ENCODE results near the gene ABHD16A. TPM values are rescaled to one million over a fixed set of nuclear protein-coding genes. Genes with fewer than 3 reads are reported as not detected.

Gene ABHD16A
- polyA plus RNA-seq, 4 donors: 34.6 to 63.8 (median 50.3) TPM

GRCh38 chr6:31728767-31729514, 25.8 kb upstream of the ABHD16A start, which contains the start of gene DDAH2:
DDAH2 (minus strand) TSS chr6:31729299; CDS start chr6:31729161, 138 bp downstream.
- DNase-seq (no peak), FAIRE-seq (no peak)
- peaks cover 3 to 39% (median 6%) of the 10 kb centered on the region in 3 donors for H3K4me1 ChIP-seq (ENCODE audit: control insufficient read depth in 3 of 3, insufficient read depth in 2 of 3, low read depth in 1 of 3, low read length in 2 of 3)

GRCh38 chr6:31727717-31728671, 24.9 kb upstream of the ABHD16A start:
- peak overlapping the region in 1 of 3 donors; percentile 88 for H3K4me3 ChIP-seq (ENCODE audit: low read depth in 1 of 3, low read length in 3 of 3)
- peaks cover 3 to 35% (median 5%) of the 10 kb centered on the region in 3 donors for H3K4me1 ChIP-seq (ENCODE audit: control insufficient read depth in 3 of 3, insufficient read depth in 2 of 3, low read depth in 1 of 3, low read length in 2 of 3)
- no peaks in the 10 kb centered on the region for H3K27me3 ChIP-seq (ENCODE audit: control insufficient read depth in 3 of 3, insufficient read depth in 3 of 3, low read length in 3 of 3)
- 79 to 90% (median 86%) methylated on average over 40 to 41 of the region's 41 CpGs for WGBS, 3 donors
- DNase-seq (no peak), FAIRE-seq (no peak)
- peak overlapping the region in 1 of 3 donors; percentile 67 for H3K27ac ChIP-seq (ENCODE audit: low read depth in 1 of 3, low read length in 2 of 3)
- no peaks in the 10 kb centered on the region for H3K9me3 ChIP-seq (ENCODE audit: control insufficient read depth in 2 of 2, insufficient read depth in 1 of 2, low read depth in 1 of 2, low read length in 1 of 2)
- peaks cover 9 to 69% (median 11%) of the 10 kb centered on the region in 3 donors for H3K36me3 ChIP-seq (ENCODE audit: control insufficient read depth in 3 of 3, insufficient read depth in 2 of 3, low read depth in 1 of 3, low read length in 3 of 3)

More at GRCh38 chr6:31728767-31729514, 25.8 kb upstream of the ABHD16A start, which contains the start of gene DDAH2:
- Histone ChIP-seq H3K27ac (ENCODE audit: low read depth in 1 of 3, low read length in 2 of 3) (peak within 1 kb of the TSS; percentile 92 to 96 (median 93)), H3K9me3 (ENCODE audit: control insufficient read depth in 2 of 2, insufficient read depth in 1 of 2, low read depth in 1 of 2, low read length in 1 of 2) (no peaks in the 10 kb centered on the region), H3K4me3 (ENCODE audit: low read depth in 1 of 3, low read length in 3 of 3) (peak within 1 kb of the TSS; percentile 68 to 88 (median 74)), H3K36me3 (ENCODE audit: control insufficient read depth in 3 of 3, insufficient read depth in 2 of 3, low read depth in 1 of 3, low read length in 3 of 3) (peaks cover 11 to 76% (median 11%) of the 10 kb centered on the region in 3 donors), H3K27me3 (ENCODE audit: control insufficient read depth in 3 of 3, insufficient read depth in 3 of 3, low read length in 3 of 3) (no peaks in the 10 kb centered on the region)
- WGBS, 3 donors: 24 to 31% (median 27%) methylated on average over 35 to 36 of the region's 36 CpGs

- peak in 1 of 2 donors; percentile 17 for DNase-seq
- H3K4me1 ChIP-seq (ENCODE audit: control insufficient read depth in 3 of 3, insufficient read depth in 2 of 3, low read depth in 1 of 3, low read length in 2 of 3): peaks cover 3 to 34% (median 5%) of the 10 kb centered on the region in 3 donors
- H3K4me3 ChIP-seq (ENCODE audit: low read depth in 1 of 3, low read length in 3 of 3): no peak overlapping the region
- peak overlapping the region in 2 of 3 donors; percentile 64 to 72 for H3K27ac ChIP-seq (ENCODE audit: low read depth in 1 of 3, low read length in 2 of 3)
- no peaks in the 10 kb centered on the region for H3K9me3 ChIP-seq (ENCODE audit: control insufficient read depth in 2 of 2, insufficient read depth in 1 of 2, low read depth in 1 of 2, low read length in 1 of 2)
- no peaks in the 10 kb centered on the region for H3K27me3 ChIP-seq (ENCODE audit: control insufficient read depth in 3 of 3, insufficient read depth in 3 of 3, low read length in 3 of 3)
- peaks cover 6 to 62% (median 7%) of the 10 kb centered on the region in 3 donors for H3K36me3 ChIP-seq (ENCODE audit: control insufficient read depth in 3 of 3, insufficient read depth in 2 of 3, low read depth in 1 of 3, low read length in 3 of 3)
- FAIRE-seq: no peak
- 70 to 80% (median 73%) methylated on average over 7 of the region's 7 CpGs for WGBS, 3 donors
Observed at GRCh38 chr6:31727034-31727716, 24.1 kb upstream of the ABHD16A start.

GRCh38 chr6:31725502-31726350, 22.6 kb upstream of the ABHD16A start:
- Histone ChIP-seq H3K4me3 (ENCODE audit: low read depth in 1 of 3, low read length in 3 of 3) (no peak overlapping the region), H3K4me1 (ENCODE audit: control insufficient read depth in 3 of 3, insufficient read depth in 2 of 3, low read depth in 1 of 3, low read length in 2 of 3) (peaks cover 3 to 24% (median 5%) of the 10 kb centered on the region in 3 donors), H3K36me3 (ENCODE audit: control insufficient read depth in 3 of 3, insufficient read depth in 2 of 3, low read depth in 1 of 3, low read length in 3 of 3) (peaks cover 0 to 50% (median 0%) of the 10 kb centered on the region in 3 donors), H3K9me3 (ENCODE audit: control insufficient read depth in 2 of 2, insufficient read depth in 1 of 2, low read depth in 1 of 2, low read length in 1 of 2) (no peaks in the 10 kb centered on the region), H3K27me3 (ENCODE audit: control insufficient read depth in 3 of 3, insufficient read depth in 3 of 3, low read length in 3 of 3) (no peaks in the 10 kb centered on the region), H3K27ac (ENCODE audit: low read depth in 1 of 3, low read length in 2 of 3) (no peak overlapping the region)
- DNase-seq (no peak), FAIRE-seq (no peak)
- 85 to 86% (median 85%) methylated on average over 12 of the region's 12 CpGs for WGBS, 3 donors

GRCh38 chr6:31723980-31724691, 21.0 kb upstream of the ABHD16A start:
- no peak for FAIRE-seq
- 88 to 94% (median 93%) methylated on average over 24 to 25 of the region's 25 CpGs for WGBS, 3 donors

GRCh38 chr6:31723245-31723979, 20.3 kb upstream of the ABHD16A start, which contains the start of gene MPIG6B:
MPIG6B (plus strand) TSS chr6:31723373; CDS start chr6:31723384, 11 bp downstream.
- peaks cover 1 to 18% (median 3%) of the 10 kb centered on the region in 3 donors for H3K4me1 ChIP-seq (ENCODE audit: control insufficient read depth in 3 of 3, insufficient read depth in 2 of 3, low read depth in 1 of 3, low read length in 2 of 3)
- H3K9me3 ChIP-seq (ENCODE audit: control insufficient read depth in 2 of 2, insufficient read depth in 1 of 2, low read depth in 1 of 2, low read length in 1 of 2): no peaks in the 10 kb centered on the region
- H3K27me3 ChIP-seq (ENCODE audit: control insufficient read depth in 3 of 3, insufficient read depth in 3 of 3, low read length in 3 of 3): no peaks in the 10 kb centered on the region
- WGBS, 3 donors: 77 to 91% (median 83%) methylated on average over 45 to 46 of the region's 46 CpGs
- no peak for FAIRE-seq
- H3K27ac ChIP-seq (ENCODE audit: low read depth in 1 of 3, low read length in 2 of 3): no peak within 1 kb of the TSS
- no peak within 1 kb of the TSS for H3K4me3 ChIP-seq (ENCODE audit: low read depth in 1 of 3, low read length in 3 of 3)
- H3K36me3 ChIP-seq (ENCODE audit: control insufficient read depth in 3 of 3, insufficient read depth in 2 of 3, low read depth in 1 of 3, low read length in 3 of 3): peaks cover 0 to 39% (median 0%) of the 10 kb centered on the region in 3 donors
- no peak for DNase-seq

More at GRCh38 chr6:31723980-31724691, 21.0 kb upstream of the ABHD16A start:
- H3K4me3 ChIP-seq (ENCODE audit: low read depth in 1 of 3, low read length in 3 of 3): no peak overlapping the region
- H3K27me3 ChIP-seq (ENCODE audit: control insufficient read depth in 3 of 3, insufficient read depth in 3 of 3, low read length in 3 of 3): no peaks in the 10 kb centered on the region
- H3K27ac ChIP-seq (ENCODE audit: low read depth in 1 of 3, low read length in 2 of 3): no peak overlapping the region
- DNase-seq: no peak
- peaks cover 3 to 19% (median 5%) of the 10 kb centered on the region in 3 donors for H3K4me1 ChIP-seq (ENCODE audit: control insufficient read depth in 3 of 3, insufficient read depth in 2 of 3, low read depth in 1 of 3, low read length in 2 of 3)
- no peaks in the 10 kb centered on the region for H3K9me3 ChIP-seq (ENCODE audit: control insufficient read depth in 2 of 2, insufficient read depth in 1 of 2, low read depth in 1 of 2, low read length in 1 of 2)
- H3K36me3 ChIP-seq (ENCODE audit: control insufficient read depth in 3 of 3, insufficient read depth in 2 of 3, low read depth in 1 of 3, low read length in 3 of 3): peaks cover 0 to 44% (median 0%) of the 10 kb centered on the region in 3 donors

All from small intestine (tissue), 7 donors.